Activated CD4-positive, alpha-beta T cell treated with anti-CD3 and anti-CD28 coated beads, Interleukin-2, amount 10 ng/mL, durations not matched to agents 7 days and 5 days (primary cell): ENCODE results near the gene CMTM1. TPM values are rescaled to one million over a fixed set of nuclear protein-coding genes. Genes with fewer than 3 reads are reported as not detected.
A peak's percentile ranks its signal among the peaks of the same experiment; 100 is the strongest.
"Not testable (repeated sequence)": the region's sequence is repeated elsewhere in the genome, so short reads cannot be mapped to it uniquely, and the experiment has no call there.

Experiments used
- CTCF ChIA-PET: fragments of 350-600 bp; sonication (Branson Sonifier 250); formaldehyde crosslinking; loops from one replicate; lab custom pipeline; 2021; ENCODE audit warnings: antibody characterized with exemption; lab: Charles Lee
- POLR2A ChIA-PET: fragments of 350-600 bp; sonication (Branson Sonifier 250); formaldehyde crosslinking; loops from one replicate; lab custom pipeline; 2021; ENCODE audit warnings: antibody characterized with exemption; lab: Charles Lee
- DNase-seq: peaks from one replicate; pipeline ENCODE4 v3.0.0-alpha.2; 2020
- H3K27ac Mint-ChIP-seq: one replicate; pipeline ENCODE4 v1.8.0; 2021; ENCODE audit warnings: mild to moderate bottlenecking, moderate library complexity, mixed read lengths
- H3K27me3 Mint-ChIP-seq: one replicate; pipeline ENCODE4 v1.8.0; 2021; ENCODE audit warnings: mixed read lengths
- H3K36me3 Mint-ChIP-seq: one replicate; pipeline ENCODE4 v1.8.0; 2021; ENCODE audit warnings: low read depth, mixed read lengths
- H3K4me1 Mint-ChIP-seq: one replicate; pipeline ENCODE4 v1.8.0; 2021; ENCODE audit warnings: mixed read lengths
- H3K4me3 Mint-ChIP-seq: one replicate; pipeline ENCODE4 v1.8.0; 2021; ENCODE audit warnings: mild to moderate bottlenecking, moderate library complexity, mixed read lengths
- H3K9me3 Mint-ChIP-seq: one replicate; pipeline ENCODE4 v1.8.0; 2021; ENCODE audit warnings: mixed read lengths
- total RNA-seq, 2 experiments: library from RNA; stranded (reverse); gene quantifications; one replicate each; pipeline ENCODE4 v1.2.3, GENCODE V29; 2021

CMTM1 gene
- total RNA-seq, 2 experiments from 2014 or later, result 12.3 to 15.3 TPM

- Mint-ChIP-seq H3K27me3 (no peaks in the 10 kb centered on the region), H3K36me3 (peaks cover 22% of the 10 kb centered on the region), H3K4me3 (peak overlapping the region; percentile 89), H3K9me3 (peaks cover 7% of the 10 kb centered on the region), H3K4me1 (peaks cover 58% of the 10 kb centered on the region), H3K27ac (peak overlapping the region; percentile 98)
- ChIA-PET POLR2A (interaction anchor here (1.2 kb wide), 1 partner anchor 51 kb away, joined by 7 read pairs; the partner anchor contains the start of gene CKLF), CTCF (interaction anchor here (0.7 to 1.5 kb wide), 9 partner anchors 14 to 264 kb away, joined by 3 to 12 read pairs (median 3); partner anchors contain the start of gene NAE1)
- DNase-seq, result peak; percentile 89
These were observed 37.5 kb downstream of the CMTM1 start for GRCh38 chr16:66603537-66604375.

DNA sequence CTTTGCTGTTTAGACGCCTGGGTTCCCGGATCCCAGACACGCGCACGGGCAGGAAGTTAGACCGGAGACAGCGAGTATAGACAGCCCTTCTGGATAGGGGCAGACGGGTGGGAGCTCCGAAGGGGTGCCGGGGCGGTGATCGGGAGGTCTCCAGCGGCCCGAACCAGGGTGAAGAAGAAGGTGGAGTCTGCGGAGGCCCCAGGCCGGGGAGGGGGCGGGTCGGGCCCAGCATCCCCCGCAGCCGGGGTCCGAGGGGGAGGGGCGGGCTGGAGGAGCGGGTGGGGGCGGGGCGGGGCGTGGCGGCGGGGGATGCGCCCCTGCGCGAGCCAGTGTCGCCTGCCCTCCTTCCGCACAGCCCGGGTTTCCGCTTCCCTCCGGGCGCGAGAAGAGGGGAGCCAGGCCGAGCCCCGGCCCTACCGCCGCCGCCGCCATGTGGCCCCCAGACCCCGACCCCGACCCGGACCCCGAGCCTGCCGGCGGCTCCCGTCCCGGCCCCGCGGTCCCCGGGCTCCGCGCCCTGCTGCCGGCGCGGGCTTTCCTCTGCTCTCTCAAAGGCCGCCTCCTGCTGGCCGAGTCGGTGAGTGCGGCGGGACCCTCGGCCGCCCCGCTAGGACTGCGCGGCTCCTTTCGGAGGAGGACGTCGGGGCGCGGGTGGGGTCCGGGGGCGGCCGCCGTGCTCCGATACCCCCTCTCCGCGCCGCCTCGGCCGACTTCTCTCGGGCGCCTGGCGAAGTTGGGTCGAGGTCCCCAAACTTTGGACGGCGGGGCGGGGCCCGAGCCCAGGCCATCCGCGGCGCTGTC is 38.3 kb downstream of the CMTM1 start, which contains the start of gene CMTM3:
Gene CMTM3, plus strand, starts transcription at position 329 of the 801 bp plus-strand sequence. Its CDS starts 102 bp downstream, at position 431.
- POLR2A ChIA-PET, result interaction anchor here (1.2 kb wide), 1 partner anchor 52 kb away, joined by 7 read pairs; the partner anchor contains the start of gene CKLF
- Mint-ChIP-seq H3K4me3 (peak within 1 kb of the TSS; percentile 89), H3K36me3 (peaks cover 27% of the 10 kb centered on the region), H3K9me3 (peaks cover 7% of the 10 kb centered on the region), H3K27ac (peak within 1 kb of the TSS; percentile 98), H3K4me1 (peaks cover 54% of the 10 kb centered on the region), H3K27me3 (no peaks in the 10 kb centered on the region)
- DNase-seq, result peak; percentile 71
- CTCF ChIA-PET, result interaction anchor here (0.6 to 1.5 kb wide), 10 partner anchors 14 to 263 kb away, joined by 3 to 12 read pairs (median 3); partner anchors contain the start of gene NAE1

- CTCF ChIA-PET, result no interaction called here
- H3K4me1 Mint-ChIP-seq, result peaks cover 48% of the 10 kb centered on the region
- H3K36me3 Mint-ChIP-seq, result peaks cover 34% of the 10 kb centered on the region
- H3K9me3 Mint-ChIP-seq, result peaks cover 7% of the 10 kb centered on the region
- POLR2A ChIA-PET, result interaction anchor here (1.2 kb wide), 1 partner anchor 53 kb away, joined by 7 read pairs; the partner anchor contains the start of gene CKLF
- peak overlapping the region; percentile 90 for H3K27ac Mint-ChIP-seq
- H3K27me3 Mint-ChIP-seq, result no peaks in the 10 kb centered on the region
- H3K4me3 Mint-ChIP-seq, result peak overlapping the region; percentile 79
- peak; percentile 36 for DNase-seq
These were observed 39.1 kb downstream of the CMTM1 start for GRCh38 chr16:66605177-66605978.

- Mint-ChIP-seq H3K9me3 (no peaks in the 10 kb centered on the region), H3K4me3 (peak overlapping the region; percentile 79), H3K36me3 (peaks cover 33% of the 10 kb centered on the region), H3K27ac (peak overlapping the region; percentile 90), H3K27me3 (no peaks in the 10 kb centered on the region), H3K4me1 (peaks cover 40% of the 10 kb centered on the region)
- DNase-seq, result no peak
- POLR2A ChIA-PET, result no interaction called here
- CTCF ChIA-PET, result no interaction called here
These were observed 39.9 kb downstream of the CMTM1 start for GRCh38 chr16:66605979-66606751.

DNA sequence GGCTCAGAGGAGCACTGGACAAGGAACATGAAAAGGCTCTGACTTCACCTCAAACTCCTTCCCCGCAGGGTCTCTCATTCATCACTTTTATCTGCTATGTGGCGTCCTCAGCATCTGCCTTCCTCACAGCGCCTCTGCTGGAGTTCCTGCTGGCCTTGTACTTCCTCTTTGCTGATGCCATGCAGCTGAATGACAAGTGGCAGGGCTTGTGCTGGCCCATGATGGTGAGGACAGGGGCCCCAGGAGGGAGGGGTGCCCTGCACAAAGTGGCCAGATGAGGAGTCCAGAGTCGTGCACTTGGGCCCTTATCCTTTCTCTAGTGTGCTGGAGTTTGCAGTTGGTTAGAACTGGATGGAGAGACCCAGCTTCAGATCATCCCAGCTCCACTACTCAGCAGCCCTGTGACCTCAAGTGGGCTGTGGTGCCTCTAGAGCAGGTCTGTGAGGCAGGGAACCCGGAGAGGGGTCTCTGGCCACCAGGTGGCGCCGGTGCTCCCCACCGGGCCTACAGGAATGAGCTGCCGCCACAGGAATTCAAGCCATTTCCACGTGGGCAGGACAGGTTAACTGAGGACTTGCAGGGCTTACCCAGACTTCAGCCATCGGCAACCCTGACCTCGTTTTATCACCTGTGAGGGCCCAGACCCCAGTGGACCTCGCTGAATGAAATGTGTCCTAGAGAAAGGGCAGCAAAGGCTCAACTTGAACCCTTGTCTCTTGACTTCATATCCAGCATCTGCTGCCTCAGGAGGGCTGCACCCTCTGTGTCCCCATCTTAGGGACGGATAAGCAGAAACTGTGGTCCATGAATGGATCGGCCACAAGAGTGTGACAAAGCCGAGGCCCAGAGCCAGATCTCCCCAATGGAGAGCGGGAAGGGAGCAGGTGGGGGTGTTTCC is 42.3 kb downstream of the CMTM1 start:
- Mint-ChIP-seq H3K36me3 (peaks cover 43% of the 10 kb centered on the region), H3K4me1 (peaks cover 35% of the 10 kb centered on the region), H3K9me3 (no peaks in the 10 kb centered on the region), H3K4me3 (no peak overlapping the region), H3K27me3 (no peaks in the 10 kb centered on the region), H3K27ac (peak overlapping the region; percentile 66)
- ChIA-PET POLR2A (interaction anchor here (0.6 kb wide), 1 partner anchor 19 kb away, joined by 3 read pairs; no protein-coding TSS in a partner anchor), CTCF (interaction anchor here (0.6 to 3.0 kb wide), 24 partner anchors 9 to 259 kb away, joined by 3 to 25 read pairs (median 4); partner anchors contain the start of genes CKLF, CMTM2 and NAE1)
- DNase-seq, result peak; percentile 85

- no peaks in the 10 kb centered on the region for H3K9me3 Mint-ChIP-seq
- no peak for DNase-seq
- H3K4me3 Mint-ChIP-seq, result no peak overlapping the region
- no peak overlapping the region for H3K27ac Mint-ChIP-seq
- no peaks in the 10 kb centered on the region for H3K27me3 Mint-ChIP-seq
- POLR2A ChIA-PET, result no interaction called here
- CTCF ChIA-PET, result interaction anchor here (0.6 to 3.0 kb wide), 22 partner anchors 9 to 1207 kb away, joined by 3 to 25 read pairs (median 5); partner anchors contain the start of genes CKLF and CMTM2
- H3K36me3 Mint-ChIP-seq, result peaks cover 44% of the 10 kb centered on the region
- H3K4me1 Mint-ChIP-seq, result peaks cover 29% of the 10 kb centered on the region
These were observed 42.9 kb downstream of the CMTM1 start for GRCh38 chr16:66609139-66609510.

- DNase-seq, result no peak
- CTCF ChIA-PET, result interaction anchor here (1.2 to 3.0 kb wide), 3 partner anchors 10 to 41 kb away, joined by 3 to 12 read pairs (median 8); no protein-coding TSS in a partner anchor
- Mint-ChIP-seq H3K4me3 (no peak overlapping the region), H3K4me1 (peaks cover 29% of the 10 kb centered on the region), H3K9me3 (no peaks in the 10 kb centered on the region), H3K36me3 (peaks cover 44% of the 10 kb centered on the region), H3K27ac (no peak overlapping the region), H3K27me3 (no peaks in the 10 kb centered on the region)
- POLR2A ChIA-PET, result no interaction called here
These were observed 44.0 kb downstream of the CMTM1 start for GRCh38 chr16:66610111-66610820.

DNA sequence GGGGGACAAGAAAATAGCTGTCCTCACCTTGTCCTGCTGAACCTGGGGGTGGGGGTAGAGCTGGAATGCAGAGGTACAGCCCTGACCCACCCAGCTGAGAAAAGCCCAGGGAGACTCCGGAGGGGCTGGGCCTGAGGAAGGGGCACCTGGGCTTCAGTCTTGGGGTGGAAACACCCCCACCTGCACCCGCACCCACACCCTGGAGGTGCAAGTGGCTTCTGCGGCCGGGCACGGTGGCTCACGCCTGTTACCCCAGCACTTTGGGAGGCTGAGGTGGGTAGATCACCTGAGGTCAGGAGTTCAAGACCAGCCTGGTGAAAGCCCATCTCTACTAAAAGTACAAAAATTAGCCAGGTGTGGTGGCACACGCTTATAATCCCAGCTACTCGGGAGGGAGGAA is 45.7 kb downstream of the CMTM1 start:
- Mint-ChIP-seq H3K4me1 (peaks cover 20% of the 10 kb centered on the region), H3K36me3 (peaks cover 41% of the 10 kb centered on the region)
- H3K4me3 Mint-ChIP-seq, H3K27ac Mint-ChIP-seq, H3K27me3 Mint-ChIP-seq, CTCF ChIA-PET, H3K9me3 Mint-ChIP-seq, DNase-seq, POLR2A ChIA-PET: not testable (repeated sequence)

DNA sequence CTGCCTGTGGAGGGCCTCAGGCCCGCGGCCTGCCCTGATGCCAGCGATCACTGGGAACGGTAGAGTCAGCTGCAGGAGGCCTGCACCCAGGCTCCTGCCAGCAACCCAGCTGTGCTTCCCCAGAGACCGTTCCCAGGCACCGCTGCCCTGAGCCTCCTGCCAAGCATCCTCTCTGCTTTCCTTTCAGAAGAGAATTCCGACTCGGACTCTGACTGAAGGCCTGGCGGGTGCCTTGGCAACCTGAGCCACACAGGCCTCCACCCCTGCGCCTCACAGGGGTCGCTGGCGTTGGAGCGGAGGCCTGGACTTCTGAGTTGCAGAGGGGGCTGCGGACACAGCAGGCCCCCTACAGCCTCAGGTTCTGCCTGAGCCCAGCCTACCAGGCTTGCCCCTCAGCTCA is 46.2 kb downstream of the CMTM1 start:
- Mint-ChIP-seq H3K36me3 (peaks cover 38% of the 10 kb centered on the region), H3K4me3 (no peak overlapping the region), H3K4me1 (peaks cover 15% of the 10 kb centered on the region), H3K9me3 (no peaks in the 10 kb centered on the region), H3K27ac (no peak overlapping the region), H3K27me3 (no peaks in the 10 kb centered on the region)
- POLR2A ChIA-PET, result no interaction called here
- no peak for DNase-seq
- CTCF ChIA-PET, result interaction anchor here (0.6 kb wide), 1 partner anchor 337 kb away, joined by 3 read pairs; no protein-coding TSS in a partner anchor

- CTCF ChIA-PET, result interaction anchor here (1.1 kb wide), 1 partner anchor 131 kb away, joined by 3 read pairs; no protein-coding TSS in a partner anchor
- Mint-ChIP-seq H3K27ac (no peak overlapping the region), H3K36me3 (peaks cover 30% of the 10 kb centered on the region), H3K4me1 (no peaks in the 10 kb centered on the region), H3K4me3 (no peak overlapping the region), H3K27me3 (no peaks in the 10 kb centered on the region), H3K9me3 (no peaks in the 10 kb centered on the region)
- no peak for DNase-seq
- POLR2A ChIA-PET, result no interaction called here
These were observed 48.0 kb downstream of the CMTM1 start for GRCh38 chr16:66614161-66614802.
